A549 (cell line): ENCODE data around the gene TRIM2. TPM values are rescaled to one million over a fixed set of nuclear protein-coding genes. Genes with fewer than 3 reads are reported as not detected.
A peak's percentile ranks its signal among the peaks of the same experiment; 100 is the strongest.

Experiments
- ATAC-seq, 2 experiments: fragments of 200-7000 bp in 1 of 2; fragments of >200 bp in 1 of 2; cut with Nextera tagmentation in 1 of 2; cut with Tn5 transposase in 1 of 2; 3 replicates each; pipeline versions ENCODE4 v1.8.0 to v1.9.1; 2018 to 2020; ENCODE audit warnings: mild to moderate bottlenecking in 1 of 2, moderate library complexity in 1 of 2
- CTCF ChIA-PET: fragments of 300-600 bp; sonication (Branson Sonifier 250); formaldehyde crosslinking; extraction: SDS; loops from one replicate; lab custom pipeline; 2021; ENCODE audit warnings: antibody characterized with exemption, inconsistent platforms; lab: Yijun Ruan, JAX
- POLR2A ChIA-PET: fragments of 350-600 bp; formaldehyde crosslinking; extraction: SDS; loops from one replicate; lab custom pipeline; 2021; ENCODE audit warnings: antibody characterized with exemption, inconsistent platforms; lab: Yijun Ruan, JAX
- DNase-seq, 2 experiments: peaks; one replicate each; pipeline versions ENCODE4 v3.0.0 to v3.0.0-alpha.2; 2011 to 2016; ENCODE audit warnings: low read depth in 1 of 2, low spot score in 1 of 2
- FAIRE-seq: peaks from 2 replicates; lab custom pipeline; 2011; peaks lifted over from hg19 to GRCh38; lab: Jason Lieb, UNC
- H3K27ac ChIP-seq, 2 experiments: fragments of >200 bp; sonication (Bioruptor Twin); formaldehyde crosslinking; 3 replicates each; pipeline ENCODE4 v1.5.1; 2016 to 2017
- H3K4me1 ChIP-seq: fragments of >200 bp; sonication (Bioruptor Twin); formaldehyde crosslinking; 3 replicates; pipeline ENCODE4 v1.6.1; 2016
- H3K4me2 ChIP-seq: fragments of >200 bp; sonication (Bioruptor Twin); formaldehyde crosslinking; 3 replicates; pipeline ENCODE4 v1.6.1; 2016
- H3K4me3 ChIP-seq: fragments of >200 bp; sonication (Bioruptor Twin); formaldehyde crosslinking; 3 replicates; pipeline ENCODE4 v1.5.1; 2016
- H3K9me3 ChIP-seq: fragments of >200 bp; sonication (Bioruptor Twin); formaldehyde crosslinking; 3 replicates; pipeline ENCODE4 v1.6.1; 2016
- CBX8 ChIP-seq: fragments of 200-600 bp; sonication (generic); IDR thresholded peaks from 2 replicates; pipeline ENCODE4 v1.6.1; 2016
- CEBPB ChIP-seq, 2 experiments: fragments of >200 bp in 1 of 2; sonication (Bioruptor Twin) in 1 of 2; formaldehyde crosslinking in 1 of 2; IDR thresholded peaks; 2 replicates each; pipeline ENCODE4 v1.6.1; 2012 to 2016
- E2F6 ChIP-seq: IDR thresholded peaks from 2 replicates; pipeline ENCODE4 v1.6.1; 2012; ENCODE audit warnings: low read depth, borderline replicate concordance
- EHF ChIP-seq: fragments of 250-450 bp; sonication (Bioruptor Pico); IDR thresholded peaks from 2 replicates; pipeline ENCODE4 v1.5.0; 2020; ENCODE audit warnings: mild to moderate bottlenecking
- EP300 ChIP-seq, 2 experiments: fragments of >200 bp; sonication (Bioruptor Twin); formaldehyde crosslinking; IDR thresholded peaks; 2 replicates in 1 of 2; 3 replicates in 1 of 2; pipeline ENCODE4 v1.6.1; 2016 to 2017
- FOXS1 ChIP-seq: fragments of 250-450 bp; sonication (Bioruptor Pico); IDR thresholded peaks from 2 replicates; pipeline ENCODE4 v1.5.0; 2020; ENCODE audit warnings: mild to moderate bottlenecking, moderate library complexity
- HEYL ChIP-seq: fragments of 250-450 bp; sonication (Bioruptor Pico); IDR thresholded peaks from 2 replicates; pipeline ENCODE4 v1.8.0; 2021; ENCODE audit warnings: mild to moderate bottlenecking, moderate library complexity
- JUN ChIP-seq, 2 experiments: fragments of >200 bp; sonication (Bioruptor Twin); formaldehyde crosslinking; IDR thresholded peaks; 2 replicates in 1 of 2; 3 replicates in 1 of 2; pipeline ENCODE4 v1.6.1; 2016 to 2017
- KDM1A ChIP-seq: fragments of 200-600 bp; sonication (generic); IDR thresholded peaks from 2 replicates; pipeline ENCODE4 v1.6.1; 2016; ENCODE audit warnings: low read depth, mild to moderate bottlenecking
- KDM5A ChIP-seq: fragments of 200-600 bp; sonication (generic); IDR thresholded peaks from 2 replicates; pipeline ENCODE4 v1.6.1; 2016; ENCODE audit warnings: antibody characterized with exemption, mild to moderate bottlenecking
- NFE2L2 ChIP-seq: fragments of 150-350 bp; conservative IDR thresholded peaks from 2 replicates; pipeline ENCODE4 v1.6.1; 2014; ENCODE audit warnings: low read length
- NR3C1 ChIP-seq: fragments of >200 bp; sonication (Bioruptor Twin); formaldehyde crosslinking; IDR thresholded peaks from 3 replicates; pipeline ENCODE4 v1.6.1; 2017
- PBX3 ChIP-seq: IDR thresholded peaks from 2 replicates; pipeline ENCODE4 v1.6.1; 2012
- PHF8 ChIP-seq: fragments of 200-600 bp; sonication (generic); IDR thresholded peaks from 2 replicates; pipeline ENCODE4 v1.6.1; 2016; ENCODE audit warnings: low read depth, mild to moderate bottlenecking, antibody characterized with exemption, moderate library complexity, borderline replicate concordance
- POLR2AphosphoS2 ChIP-seq: conservative IDR thresholded peaks from 2 replicates; pipeline ENCODE4 v1.6.1; 2012; ENCODE audit warnings: low read length, improper control_type of control experiment, inconsistent platforms
- RAD21 ChIP-seq, 2 experiments: fragments of >200 bp in 1 of 2; sonication (Bioruptor Twin) in 1 of 2; formaldehyde crosslinking in 1 of 2; IDR thresholded peaks in 1 of 2; conservative IDR thresholded peaks in 1 of 2; 2 replicates in 1 of 2; 3 replicates in 1 of 2; pipeline ENCODE4 v1.6.1; 2012 to 2018; ENCODE audit warnings: inconsistent platforms in 1 of 2
- SMC3 ChIP-seq: fragments of >200 bp; sonication (Bioruptor Twin); formaldehyde crosslinking; IDR thresholded peaks from 3 replicates; pipeline ENCODE4 v1.6.1; 2018; ENCODE audit warnings: inconsistent platforms
- SREBF2 ChIP-seq: fragments of 450-650 bp; IDR thresholded peaks from 2 replicates; pipeline ENCODE4 v1.6.1; 2014; ENCODE audit warnings: mild to moderate bottlenecking, moderate library complexity
- USF2 ChIP-seq: fragments of 450-650 bp; IDR thresholded peaks from 2 replicates; pipeline ENCODE4 v1.6.1; 2014; ENCODE audit warnings: antibody characterized with exemption
- ZNF302 ChIP-seq: fragments of 250-450 bp; sonication (Bioruptor Pico); IDR thresholded peaks from 2 replicates; pipeline ENCODE4 v1.9.0; 2021; ENCODE audit warnings: inconsistent platforms, mild to moderate bottlenecking, moderate library complexity
- ZSCAN20 ChIP-seq: fragments of 250-450 bp; sonication (Bioruptor Pico); IDR thresholded peaks from 2 replicates; pipeline ENCODE4 v1.8.0; 2022; ENCODE audit warnings: mild to moderate bottlenecking, moderate library complexity
- WGBS: methylation state at CpG from one replicate; pipeline ENCODE4 v1.1.6; 2017; ENCODE audit errors: missing lambda C conversion rate; 5-methylcytosine and 5-hydroxymethylcytosine counted together
- polyA plus RNA-seq, 4 experiments: library from polyadenylated mRNA; depleted of rRNA in 3 of 4; stranded (reverse); fragments of >200 nt; fragmentation: RNase III in 1 of 4; extraction: RNeasy Plus Mini Kit Qiagen cat#74134 plus additional on column Dnase treatment in 1 of 4; gene quantifications; 2 replicates in 3 of 4; 3 replicates in 1 of 4; pipeline ENCODE4 v1.2.3, GENCODE V29; 2011 to 2017
- TF ChIP-seq, protein P1 (sequence below): fragments of >200 bp; sonication (Bioruptor Twin); formaldehyde crosslinking; IDR thresholded peaks from 2 replicates; pipeline ENCODE4 v1.6.1; 2016
- TF ChIP-seq, protein P2 (sequence below): IDR thresholded peaks from 2 replicates; pipeline ENCODE4 v1.6.1; 2012

TRIM2 gene
- polyA plus RNA-seq, 2 of the 4 experiments (the other 2 are of a cell fraction), result 0.92 to 1.4 TPM

DNA sequence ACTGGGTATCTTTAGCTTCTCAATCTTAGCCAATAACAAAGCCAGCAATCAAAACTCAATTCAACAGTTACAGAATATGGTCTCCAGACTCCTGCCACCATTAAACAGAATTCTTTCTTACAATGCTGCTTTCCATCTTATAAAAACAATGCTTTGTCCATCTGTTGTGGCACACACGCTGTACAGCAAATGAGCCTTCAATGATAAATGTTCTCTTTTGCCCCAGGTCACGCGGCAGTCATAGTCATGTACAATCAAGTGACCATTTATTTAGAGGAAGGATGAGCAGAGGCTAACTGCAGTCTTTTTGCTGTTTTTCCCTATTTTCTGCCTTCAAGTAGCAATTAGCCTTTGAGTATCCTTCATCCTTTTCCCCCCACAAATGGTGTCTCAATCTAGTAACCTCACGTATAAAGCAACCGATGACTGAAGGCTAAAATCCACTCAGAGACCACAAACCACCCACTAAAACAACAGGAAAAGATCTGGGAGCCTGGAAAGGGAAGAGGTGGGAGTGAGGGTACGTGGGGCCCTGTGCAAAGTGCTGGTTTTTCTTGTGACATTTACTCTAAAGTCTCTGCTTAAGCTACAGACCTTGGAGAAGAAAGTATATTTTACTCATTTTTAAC lies 24.4 kb downstream of the TRIM2 start:
- CTCF ChIA-PET, result no interaction called here
- no peak overlapping the region for H3K27ac ChIP-seq
- 72% methylated on average over 6 of the region's 6 CpGs for WGBS

GRCh38 chr4:153229545-153229944 lies 25.3 kb downstream of the TRIM2 start:
- FAIRE-seq (no peak), DNase-seq (no peak), ATAC-seq (no peak)
- Histone ChIP-seq H3K4me3 (no peak overlapping the region), H3K4me2 (no peak overlapping the region), H3K27ac (no peak overlapping the region), H3K4me1 (peaks cover 22% of the 10 kb centered on the region), H3K9me3 (no peaks in the 10 kb centered on the region)
- WGBS, result 74% methylated on average over 5 of the region's 5 CpGs
- no peak for TF ChIP-seq NFE2L2
- no peak for TF ChIP-seq ZNF302 (CRISPR knock-in tag)
- TF ChIP-seq POLR2AphosphoS2, result no peak
- TF ChIP-seq FOXS1 (CRISPR knock-in tag), result no peak
- TF ChIP-seq, protein P1, sequence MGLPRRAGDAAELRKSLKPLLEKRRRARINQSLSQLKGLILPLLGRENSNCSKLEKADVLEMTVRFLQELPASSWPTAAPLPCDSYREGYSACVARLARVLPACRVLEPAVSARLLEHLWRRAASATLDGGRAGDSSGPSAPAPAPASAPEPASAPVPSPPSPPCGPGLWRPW, result no peak
- no peak for TF ChIP-seq ZSCAN20
- TF ChIP-seq PHF8, result no peak
- TF ChIP-seq USF2, result no peak
- no peak for TF ChIP-seq CEBPB (IDR thresholded peaks at IDR 0.05)
- no peak for TF ChIP-seq NR3C1
- TF ChIP-seq KDM5A, result no peak
- no peak for TF ChIP-seq RAD21 (conservative IDR thresholded peaks at IDR 0.05 in 1 of 2, IDR thresholded peaks at IDR 0.05 in 1 of 2)
- POLR2A ChIA-PET, result no interaction called here
- CTCF ChIA-PET, result no interaction called here

More for the DNA sequence above, 24.4 kb downstream of the TRIM2 start:
- no peak overlapping the region for H3K4me3 ChIP-seq
- no peak for TF ChIP-seq PHF8
- TF ChIP-seq E2F6, result no peak
- no peak for TF ChIP-seq EP300 (IDR thresholded peaks at IDR 0.05)
- no peak for TF ChIP-seq CBX8
- no peak for TF ChIP-seq ZSCAN20
- TF ChIP-seq USF2, result no peak
- TF ChIP-seq JUN (IDR thresholded peaks at IDR 0.05), result no peak
- no peak overlapping the region for H3K4me2 ChIP-seq
- FAIRE-seq, result no peak
- no peak for ATAC-seq
- peaks cover 13% of the 10 kb centered on the region for H3K4me1 ChIP-seq
- no peak for DNase-seq
- no peaks in the 10 kb centered on the region for H3K9me3 ChIP-seq
- POLR2A ChIA-PET, result no interaction called here

DNA sequence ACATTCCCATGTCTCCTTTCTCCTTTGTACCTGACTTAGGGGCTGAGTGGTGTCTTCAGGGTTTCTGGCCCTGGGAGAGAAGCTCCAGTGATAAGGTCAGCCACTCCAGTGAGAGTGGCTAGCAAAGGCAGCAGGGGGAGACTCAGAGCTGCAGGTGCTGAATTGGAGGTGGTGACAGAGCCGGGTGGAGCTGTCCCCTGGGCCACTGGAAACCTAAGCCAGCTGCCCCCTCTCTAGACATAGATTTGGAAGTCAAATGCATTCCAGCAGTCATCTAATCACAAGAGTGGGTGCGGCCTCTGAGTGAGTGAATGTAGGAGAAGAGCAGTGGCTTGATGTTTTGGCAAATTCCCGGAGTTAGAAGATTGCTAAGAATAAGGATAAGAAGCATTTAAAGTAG lies 28.5 kb downstream of the TRIM2 start:
- TF ChIP-seq, protein P2, sequence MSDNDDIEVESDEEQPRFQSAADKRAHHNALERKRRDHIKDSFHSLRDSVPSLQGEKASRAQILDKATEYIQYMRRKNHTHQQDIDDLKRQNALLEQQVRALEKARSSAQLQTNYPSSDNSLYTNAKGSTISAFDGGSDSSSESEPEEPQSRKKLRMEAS, result no peak
- TF ChIP-seq RAD21 (conservative IDR thresholded peaks at IDR 0.05 in 1 of 2, IDR thresholded peaks at IDR 0.05 in 1 of 2) (0 out of 5 replicates have a peak, but pooled peaks have one; percentile 14 to 21), PBX3 (no peak), KDM5A (no peak), KDM1A (no peak), SREBF2 (no peak), SMC3 (0 out of 3 replicates have a peak, but pooled peaks have one; percentile 17), NFE2L2 (no peak), HEYL (CRISPR knock-in tag) (no peak), EHF (CRISPR knock-in tag) (no peak)
- no peak for FAIRE-seq
- ChIA-PET POLR2A (no interaction called here), CTCF (no interaction called here)
- WGBS, result 74% methylated on average over 3 of the region's 3 CpGs
- Histone ChIP-seq H3K4me1 (peaks cover 28% of the 10 kb centered on the region), H3K9me3 (no peaks in the 10 kb centered on the region), H3K27ac (peak overlapping the region; percentile 66 to 82; a peak in 5 of 6 replicates), H3K4me3 (no peak overlapping the region), H3K4me2 (peak overlapping the region; percentile 64)
- ATAC-seq, result peak; percentile 62 to 78; a peak in 3 of 6 replicates
- peak; percentile 17 to 24 for DNase-seq
